A549 (cell line): ENCODE measurements around the gene LRRC75B.

Experiments used
- CTCF ChIP-seq: fragments of >200 bp; sonication (Bioruptor Twin); formaldehyde crosslinking; IDR thresholded peaks from 3 replicates; pipeline ENCODE4 v1.5.1; 2016
- GATA3 ChIP-seq: IDR thresholded peaks from 2 replicates; pipeline ENCODE4 v1.6.1; 2012; ENCODE audit warnings: borderline replicate concordance
- KDM5A ChIP-seq: fragments of 200-600 bp; sonication (generic); IDR thresholded peaks from 2 replicates; pipeline ENCODE4 v1.6.1; 2016; ENCODE audit warnings: antibody characterized with exemption, mild to moderate bottlenecking
- MYC ChIP-seq: IDR thresholded peaks from 2 replicates; pipeline ENCODE4 v1.6.1; 2012; ENCODE audit warnings: mild to moderate bottlenecking, inconsistent platforms, low read length, improper control_type of control experiment, borderline replicate concordance
- RCOR1 ChIP-seq: fragments of 150-350 bp; IDR thresholded peaks from 2 replicates; pipeline ENCODE4 v1.6.1; 2014; ENCODE audit warnings: antibody characterized with exemption, low read length, low read depth
- RNF2 ChIP-seq: fragments of 200-600 bp; sonication (generic); IDR thresholded peaks from 2 replicates; pipeline ENCODE4 v1.6.1; 2016; ENCODE audit warnings: low read depth, mild to moderate bottlenecking, antibody characterized with exemption, moderate library complexity, borderline replicate concordance

GRCh38 chr22:24555165-24556039, 37.5 kb downstream of the LRRC75B start, which contains the start of gene SNRPD3:
- peak; percentile 67; the same call in 1 of the 2 replicates for TF ChIP-seq MYC
- no peak for TF ChIP-seq CTCF
- TF ChIP-seq KDM5A: peak; percentile 80; the same call in 1 of the 2 replicates
- no peak for TF ChIP-seq RCOR1
- TF ChIP-seq RNF2: no peak
- TF ChIP-seq GATA3: no peak
